Activated gamma-delta T cell treated with anti-CD3 and anti-CD28 coated beads, Interleukin-2, amount 50 U/mL, for 16 hours (primary cell): ENCODE measurements around the gene EIF4B.

Experiments
- DNase-seq: peaks from one replicate; pipeline ENCODE4 v3.0.0-alpha.2; 2020; ENCODE audit warnings: low read depth

Gene EIF4B

DNA sequence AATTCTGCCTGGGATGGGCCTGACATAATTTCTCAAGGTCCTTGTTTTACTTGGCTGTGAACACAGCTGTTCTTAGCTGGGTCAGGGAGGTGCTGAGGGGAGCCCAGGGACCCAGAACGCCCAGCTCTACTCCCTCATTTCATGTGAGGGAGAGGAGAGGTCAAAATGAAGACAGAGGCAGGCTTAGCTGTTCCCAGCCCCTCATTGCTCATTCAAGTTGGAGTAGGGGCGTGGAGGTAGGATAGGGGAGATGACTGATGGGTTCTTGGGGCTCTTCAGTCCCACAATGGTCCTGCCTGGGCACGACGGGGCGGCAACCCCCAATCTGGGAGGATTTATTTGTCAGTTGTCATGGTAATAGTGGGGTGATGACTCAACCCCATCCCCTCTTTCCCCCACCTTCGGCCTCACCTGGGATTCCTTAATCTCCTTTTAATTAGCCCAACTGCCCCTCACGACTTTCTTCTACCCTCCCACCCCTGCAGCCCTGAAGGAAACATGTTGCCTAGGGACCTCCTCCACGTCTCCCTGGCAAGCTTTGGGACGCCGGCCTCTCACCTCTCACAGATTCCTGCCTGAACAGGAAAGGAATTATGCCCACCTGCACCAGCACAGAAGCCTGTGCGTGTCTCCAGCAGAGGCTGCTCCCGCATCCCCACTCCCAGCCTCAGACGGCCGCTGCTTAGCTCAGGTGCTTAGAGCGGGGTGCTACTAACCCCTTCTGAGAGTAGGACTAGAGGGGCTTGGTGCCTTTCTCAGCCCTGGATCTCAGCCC, 62.7 kb downstream of the EIF4B start:
- no peak for DNase-seq

DNA sequence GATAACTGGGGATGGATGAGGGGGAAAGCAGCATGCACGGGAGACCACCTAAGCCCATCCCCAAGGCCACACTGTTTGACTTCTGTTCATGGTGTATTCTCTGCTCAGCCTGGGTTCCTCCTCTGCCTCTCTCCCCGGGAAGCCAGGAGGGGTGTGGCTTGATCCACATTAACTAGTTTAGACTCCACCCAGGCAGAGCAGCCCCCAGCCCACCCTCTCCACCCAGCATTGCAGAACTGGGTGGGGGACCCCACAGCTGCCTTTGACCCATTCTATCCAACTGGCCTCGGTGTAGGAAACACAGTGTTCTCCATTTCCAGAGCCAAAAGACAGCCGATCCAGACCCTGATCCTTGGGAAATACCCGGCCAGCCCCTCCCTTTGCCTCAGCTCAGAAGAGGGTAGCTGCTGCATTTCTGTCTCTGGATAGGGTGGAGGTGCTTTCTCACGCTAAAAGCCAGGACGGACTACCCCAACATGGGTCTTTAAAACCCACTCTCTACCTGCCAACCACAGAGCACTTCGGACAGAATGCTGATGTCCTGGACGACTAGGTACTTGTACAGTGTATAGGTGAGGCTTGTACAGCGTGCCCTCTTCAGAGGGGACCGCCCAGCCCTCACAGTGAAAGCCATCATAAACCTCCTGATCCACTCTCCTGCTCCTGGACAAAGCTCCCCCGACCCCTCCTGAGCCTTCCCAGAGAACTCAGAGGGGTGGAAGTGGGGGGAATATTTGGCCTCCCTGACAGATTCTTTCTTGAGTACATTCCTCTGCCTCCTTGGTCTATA, 63.6 kb downstream of the EIF4B start:
- no peak for DNase-seq

DNA sequence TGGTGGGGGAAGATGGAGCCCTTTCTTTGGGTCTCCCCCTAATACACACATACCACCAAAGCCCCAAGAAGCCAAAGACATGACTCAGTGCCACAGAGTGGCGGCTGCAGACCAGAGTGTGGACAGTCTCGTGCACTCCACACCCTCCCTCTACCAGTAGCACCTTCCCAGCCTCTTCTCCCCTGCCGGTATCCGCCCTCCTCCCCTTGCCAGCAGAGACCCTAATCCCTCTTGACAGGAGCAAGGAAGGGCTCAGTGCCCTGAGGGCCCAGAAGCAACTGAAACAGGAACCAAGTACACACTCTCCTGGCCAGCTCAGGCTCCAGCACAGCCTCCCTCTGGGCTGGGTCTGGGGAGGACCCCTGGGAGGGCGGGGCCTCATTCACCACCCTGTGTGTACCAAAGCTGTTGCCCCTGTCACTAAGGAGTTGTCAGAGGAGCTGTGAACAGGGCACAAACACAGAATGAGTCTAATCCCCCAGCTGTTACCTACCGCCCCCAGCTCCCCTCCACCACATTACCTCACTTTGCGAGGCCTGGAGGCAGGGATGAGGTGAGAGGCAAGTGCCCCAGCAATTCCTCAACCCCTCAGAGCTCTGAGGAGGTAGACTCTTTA, 64.7 kb downstream of the EIF4B start:
- DNase-seq: no peak

GRCh38 chr12:53071591-53072551, 65.6 kb downstream of the EIF4B start:
- DNase-seq: no peak

GRCh38 chr12:53073881-53074280, 67.6 kb downstream of the EIF4B start:
- DNase-seq: no peak

GRCh38 chr12:53074283-53074998, 68.2 kb downstream of the EIF4B start:
- DNase-seq: no peak

GRCh38 chr12:53074999-53075370, 68.7 kb downstream of the EIF4B start:
- no peak for DNase-seq

DNA sequence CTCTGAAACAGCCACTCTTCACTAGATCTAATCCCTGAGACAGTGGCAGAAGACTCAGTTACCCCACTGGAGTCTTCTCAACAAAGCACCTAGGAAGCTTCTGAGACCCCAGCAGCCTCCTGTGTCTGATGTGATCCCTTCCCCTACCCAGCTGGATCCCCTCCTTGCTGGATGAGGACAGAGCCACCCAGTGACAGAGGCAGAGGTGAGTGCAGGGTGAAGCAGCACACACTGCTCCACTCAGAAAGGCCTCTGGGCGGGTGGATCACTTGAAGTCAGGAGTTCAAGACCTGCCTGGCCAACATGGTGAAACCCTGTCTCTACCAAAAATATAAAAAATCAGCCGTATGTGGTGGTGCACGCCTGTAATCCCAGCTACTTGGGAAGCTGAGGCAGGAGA, 70.2 kb downstream of the EIF4B start:
- no peak for DNase-seq

DNA sequence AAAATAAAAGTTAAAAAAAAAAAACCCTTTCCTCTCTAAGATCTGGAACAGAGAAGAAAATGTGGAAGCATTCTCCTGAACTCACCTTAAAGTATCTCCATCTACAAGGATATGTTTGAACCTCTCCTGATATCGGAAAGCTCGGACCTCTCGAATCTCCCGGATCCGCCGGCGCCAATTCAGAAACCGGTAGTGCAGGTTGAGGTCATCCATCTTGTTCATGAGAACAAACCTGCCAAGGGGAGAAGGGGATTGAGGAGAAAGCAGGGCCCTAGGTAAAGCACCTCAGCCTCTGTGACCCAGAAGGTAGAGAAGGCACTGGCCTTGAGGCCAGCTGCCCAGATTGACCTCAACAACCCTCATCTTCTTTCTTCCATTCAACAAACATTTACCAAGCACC, 70.8 kb downstream of the EIF4B start:
- no peak for DNase-seq

DNA sequence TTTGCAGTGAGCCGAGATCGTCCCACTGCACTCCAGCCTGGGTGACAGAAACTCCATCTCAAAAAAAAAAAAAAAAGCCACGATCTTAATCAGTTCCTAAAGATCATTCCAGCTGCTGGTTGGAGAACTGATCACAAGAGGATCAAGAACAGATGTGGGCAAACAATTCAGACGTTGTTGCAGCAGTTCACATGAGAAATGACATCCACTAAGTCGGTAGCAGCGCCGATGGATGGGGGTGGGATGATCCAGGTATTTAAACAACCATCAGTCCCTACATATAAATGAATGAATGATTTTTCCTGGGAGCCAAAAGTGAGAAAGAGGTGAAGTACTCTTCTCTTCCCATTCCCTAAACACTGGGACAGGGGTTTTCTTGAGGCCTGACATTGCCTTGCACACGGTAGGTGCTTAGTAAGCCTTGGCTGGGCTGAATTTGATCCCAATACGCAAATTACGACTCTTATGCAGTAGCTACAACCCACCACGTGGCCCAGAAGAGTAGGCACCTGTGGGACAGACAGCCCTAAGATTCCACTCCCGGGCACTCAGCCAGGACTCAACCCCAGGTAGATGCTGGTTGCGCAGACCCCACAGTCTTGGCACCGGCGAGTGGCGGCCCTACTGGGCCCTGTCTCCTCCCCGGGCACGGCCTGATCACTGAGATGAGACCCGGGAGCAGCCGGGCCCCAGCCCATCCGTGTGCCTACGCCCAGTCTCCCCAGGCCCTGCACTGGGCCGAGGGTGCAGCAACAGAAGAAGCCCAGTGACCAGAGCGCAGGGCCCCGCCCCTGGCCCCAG, 72.4 kb downstream of the EIF4B start:
- DNase-seq: peak; percentile 10

DNA sequence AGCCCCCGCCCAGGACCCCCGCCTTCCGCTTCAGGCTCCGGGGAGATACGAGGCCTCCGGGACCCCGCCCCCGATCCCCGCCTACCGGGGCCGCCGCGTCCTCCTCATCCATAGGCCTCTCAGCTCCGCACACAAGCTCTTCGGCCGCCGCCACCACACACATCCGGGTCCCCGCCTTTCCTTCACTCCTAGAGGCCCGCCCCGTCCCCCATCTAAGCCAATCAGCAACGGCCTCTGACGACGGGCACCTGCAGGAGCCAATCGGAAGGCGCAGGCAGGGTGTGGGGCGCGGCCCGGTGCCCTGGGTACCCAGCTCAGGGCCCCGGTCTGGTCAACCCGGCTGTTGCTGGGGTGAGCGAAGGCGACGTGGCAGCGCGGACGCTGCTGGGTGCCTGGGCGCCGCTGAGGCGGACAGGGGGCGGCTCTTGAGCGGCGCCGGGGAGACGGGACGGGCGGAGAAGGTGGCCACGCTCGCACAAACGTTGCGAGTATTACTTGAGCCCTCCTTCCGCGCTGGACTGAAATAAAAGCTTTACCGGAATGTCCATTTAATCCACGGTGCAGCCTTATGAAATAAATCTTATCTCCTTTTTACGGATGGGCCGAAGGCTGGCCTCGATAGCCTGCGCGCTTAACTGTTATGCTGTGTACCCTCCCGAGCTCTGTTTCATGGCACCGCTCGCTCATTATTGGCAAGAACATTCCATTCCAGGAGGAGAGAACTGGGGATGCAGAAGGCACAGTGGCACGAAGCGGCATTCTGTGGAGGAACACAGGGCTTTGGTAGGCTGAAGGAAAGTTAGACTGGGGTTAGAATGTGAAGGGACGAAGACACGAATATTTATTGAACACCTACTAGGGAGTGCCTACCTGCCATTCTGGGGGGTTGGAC, 73.2 kb downstream of the EIF4B start, which contains the start of gene SPRYD3:
SPRYD3 (minus strand) TSS at position 165 of the 892 bp plus-strand sequence; CDS start at position 108, 57 bp downstream.
- DNase-seq: peak; percentile 95

GRCh38 chr12:53082637-53083175, 76.5 kb downstream of the EIF4B start:
- DNase-seq: no peak

GRCh38 chr12:53086361-53086760, 80.1 kb downstream of the EIF4B start:
- no peak for DNase-seq

- DNase-seq: no peak
These were observed 83.8 kb downstream of the EIF4B start for GRCh38 chr12:53090105-53090504.

DNA sequence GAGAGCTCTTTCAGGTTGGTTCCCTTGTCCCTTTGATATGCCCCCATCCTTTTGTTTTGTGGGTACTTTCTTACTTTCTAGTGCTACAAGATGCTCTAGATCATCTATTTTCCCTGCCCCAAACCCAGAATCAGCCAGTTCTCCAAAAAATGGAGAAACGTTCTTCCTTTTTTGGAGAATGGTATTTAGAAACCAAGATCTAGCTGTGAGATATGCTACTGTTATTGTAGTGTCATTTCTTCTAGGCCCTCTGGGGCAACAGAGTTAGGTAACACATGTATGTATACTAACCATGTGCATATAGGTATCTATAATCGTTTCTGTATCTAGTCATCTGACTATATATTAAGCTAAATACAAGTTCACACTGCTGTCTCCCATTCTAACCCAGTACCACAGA, 84.3 kb downstream of the EIF4B start:
- no peak for DNase-seq

GRCh38 chr12:53091756-53092155, 85.5 kb downstream of the EIF4B start:
- DNase-seq: no peak
